EH (cell line): Measurements from ENCODE around the gene TERC.

Experiments used
- DNase-seq: peaks from one replicate; pipeline ENCODE4 v3.0.0-alpha.2; 2015; ENCODE audit warnings: low read depth

The TERC gene

GRCh38 chr3:169764882-169765612, at the start of gene TERC:
Gene TERC (minus strand): TSS chr3:169765060.
- DNase-seq: peak; percentile 91

DNA sequence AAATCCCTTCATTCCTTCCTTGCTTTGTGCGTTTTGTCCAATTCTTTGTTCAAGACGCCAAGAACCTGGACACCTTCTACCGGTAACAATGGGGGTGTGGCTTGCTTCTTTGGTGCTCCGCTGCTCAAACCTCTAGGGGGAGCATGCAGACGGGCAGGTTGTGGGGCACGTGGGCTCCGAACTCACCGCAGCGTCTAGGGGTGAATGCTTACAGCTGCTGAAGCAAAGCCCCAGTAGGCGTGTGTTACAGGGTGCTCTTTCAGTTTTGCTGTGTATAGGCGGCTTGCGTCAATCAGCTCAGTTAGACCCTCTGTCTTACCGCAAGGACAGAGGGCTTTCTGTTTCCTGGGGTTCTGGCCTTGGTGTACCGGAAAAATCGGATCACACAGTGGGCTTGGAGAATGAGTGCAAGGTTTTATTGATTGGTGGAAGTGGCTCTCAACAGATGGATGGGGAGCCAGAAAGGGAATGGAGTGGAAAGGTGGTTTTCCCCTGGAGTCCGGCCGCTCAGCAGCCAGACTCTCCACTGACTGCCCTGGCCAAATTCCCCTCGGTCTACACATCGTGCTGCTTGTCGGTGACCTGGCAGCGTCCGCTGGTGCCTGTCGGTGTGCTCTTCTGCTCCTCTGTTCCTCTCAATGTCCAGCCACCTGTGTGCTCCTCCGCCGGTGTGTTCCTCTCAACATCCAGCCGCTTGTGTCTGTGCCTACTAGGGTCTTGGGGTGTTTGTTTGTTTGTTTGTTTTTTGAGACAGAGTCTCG, 49.1 kb upstream of the TERC start:
- DNase-seq: peak; percentile 18

DNA sequence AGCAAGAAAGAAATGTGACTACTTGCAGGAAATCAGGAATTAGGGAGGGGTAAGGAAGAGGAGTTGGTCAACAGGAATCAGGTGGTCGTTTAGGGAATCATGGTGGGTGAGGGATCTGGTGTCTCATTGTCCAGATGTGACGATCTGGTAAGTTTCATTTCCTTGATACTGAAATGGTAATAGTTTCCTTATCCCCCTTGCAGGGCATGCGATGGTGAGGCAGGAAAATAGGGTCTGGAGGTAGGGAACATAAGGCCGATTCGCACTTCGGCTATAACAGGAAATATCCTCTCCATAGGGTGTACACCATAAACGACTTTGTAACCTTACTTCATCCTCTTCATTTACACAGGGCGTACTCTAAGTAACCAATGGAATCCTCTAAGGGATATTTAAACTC, 48.4 kb upstream of the TERC start:
- no peak for DNase-seq

GRCh38 chr3:169812332-169813235, 47.7 kb upstream of the TERC start, which contains the start of the genes LRRC34 and LRRIQ4:
Gene LRRC34 (minus strand): TSS chr3:169812904. CDS start chr3:169812548, 356 bp downstream.
Gene LRRIQ4 (plus strand): TSS chr3:169812870. CDS start chr3:169821922, 9,052 bp downstream.
- DNase-seq: peak; percentile 81

- DNase-seq: peak; percentile 81
Measured at GRCh38 chr3:169811631-169812331, 46.9 kb upstream of the TERC start.

- no peak for DNase-seq
Measured at GRCh38 chr3:169809230-169809795, 44.5 kb upstream of the TERC start.

GRCh38 chr3:169804681-169805080, 39.8 kb upstream of the TERC start:
- no peak for DNase-seq

DNA sequence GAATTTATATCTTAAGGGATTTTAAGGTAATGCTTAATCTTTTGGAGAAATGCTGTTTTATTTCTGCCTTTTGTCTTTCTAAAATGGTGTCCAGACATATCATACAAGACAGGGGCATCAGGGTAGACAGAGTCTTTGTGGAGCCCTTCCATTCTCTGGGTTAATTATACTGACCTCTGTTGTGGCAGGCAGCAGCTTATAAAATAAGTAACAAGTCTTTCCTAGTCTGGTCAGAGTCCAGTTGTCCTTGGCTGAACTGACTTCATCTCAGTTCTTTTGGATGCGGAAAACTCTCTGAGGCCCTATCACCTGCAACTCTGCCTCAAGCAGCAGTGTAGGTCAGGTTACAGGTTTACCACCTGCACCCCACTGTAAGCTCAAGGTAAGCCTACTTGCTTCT, 27.5 kb upstream of the TERC start:
- no peak for DNase-seq

DNA sequence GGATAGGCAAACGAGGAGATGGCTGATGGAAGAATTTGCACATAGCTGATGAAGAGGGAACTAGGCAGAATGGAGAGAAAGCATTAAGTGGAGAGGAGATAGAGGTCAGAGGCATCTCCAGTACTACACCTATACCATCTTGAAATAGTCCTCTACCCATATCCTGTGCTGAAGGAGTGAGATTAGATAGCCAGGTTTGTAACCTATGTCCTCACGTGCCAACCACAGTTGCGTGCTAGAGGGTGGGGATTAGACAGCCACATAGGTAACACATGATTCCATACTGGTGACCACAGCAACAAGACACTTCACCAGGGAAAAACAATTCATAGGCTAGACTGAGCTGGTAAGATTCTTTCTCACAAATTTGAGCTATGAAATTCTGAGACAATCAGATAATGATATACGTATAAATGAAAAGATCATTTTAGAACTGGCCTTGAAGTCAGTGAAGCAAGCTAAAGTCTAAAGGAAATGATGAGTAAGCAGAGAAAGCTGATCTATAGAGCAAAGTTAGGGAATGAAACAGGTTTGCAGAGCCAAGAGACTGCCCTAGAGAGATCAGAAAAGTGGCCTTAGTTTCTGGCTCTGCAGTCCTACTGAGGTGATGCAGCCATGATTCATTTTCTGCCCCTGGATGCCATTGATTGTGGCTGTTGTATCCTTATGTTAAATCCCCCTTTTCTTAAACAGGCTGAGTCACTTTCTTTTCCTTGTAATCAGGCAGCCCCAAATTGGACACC, 26.0 kb upstream of the TERC start:
- DNase-seq: no peak

- no peak for DNase-seq
Measured at GRCh38 chr3:169790219-169790618, 25.4 kb upstream of the TERC start.

DNA sequence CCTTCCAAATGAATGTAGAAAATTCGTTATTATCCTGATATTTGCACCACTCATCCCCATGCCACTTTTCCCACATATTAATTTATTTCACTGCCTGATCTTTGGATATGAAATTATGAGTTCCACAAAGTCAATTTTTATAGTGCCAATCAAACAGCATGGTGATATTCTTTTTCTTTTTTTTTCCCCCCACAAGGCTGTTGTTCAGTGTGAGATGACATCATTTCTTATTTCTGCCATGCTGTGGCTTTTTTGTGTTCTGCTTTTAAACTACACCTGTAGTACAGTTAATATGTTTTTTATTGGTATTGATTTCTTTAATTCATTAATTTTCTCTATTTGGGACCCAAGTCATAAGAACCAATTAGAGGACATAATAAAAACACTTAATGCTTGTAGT, 22.9 kb upstream of the TERC start:
- DNase-seq: no peak

- DNase-seq: no peak
Measured at GRCh38 chr3:169787120-169787519, 22.3 kb upstream of the TERC start.

GRCh38 chr3:169781209-169781855, 16.5 kb upstream of the TERC start:
- no peak for DNase-seq

DNA sequence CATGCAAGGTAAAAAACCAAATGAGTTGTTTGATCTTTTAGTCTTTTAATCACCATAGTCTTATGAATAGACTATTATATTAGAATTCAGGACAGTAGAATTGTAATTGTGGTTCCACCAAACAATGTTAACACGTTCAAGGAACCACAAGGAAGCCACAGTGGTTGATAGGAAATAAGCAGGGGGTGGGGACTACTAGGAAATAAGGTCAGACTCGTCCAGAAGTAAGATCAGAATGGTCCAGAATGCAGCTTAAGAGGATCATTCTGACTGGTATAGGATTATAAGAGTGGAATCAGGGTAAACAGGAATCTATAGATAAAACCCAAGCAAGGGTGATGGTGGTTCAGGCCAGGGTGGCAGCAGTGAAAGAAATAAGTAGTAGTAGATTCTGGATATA, 15.9 kb upstream of the TERC start:
- DNase-seq: no peak

GRCh38 chr3:169777822-169778221, 13.0 kb upstream of the TERC start:
- no peak for DNase-seq

GRCh38 chr3:169774186-169774585, 9.3 kb upstream of the TERC start:
- DNase-seq: no peak

- peak; percentile 90 for DNase-seq
Measured at GRCh38 chr3:169772897-169773816, 8.3 kb upstream of the TERC start, which contains the start of gene MYNN. Gene MYNN (plus strand): TSS chr3:169773396. CDS start chr3:169774296, 900 bp downstream.

- DNase-seq: peak; percentile 86
Measured at GRCh38 chr3:169772305-169772896, 7.5 kb upstream of the TERC start.
